Neutrophil (primary cell): Measurements from ENCODE around the gene NMB.

Source experiments
- H3K27ac ChIP-seq: fragments of 200-600 bp; sonication (generic); 2 replicates; pipeline ENCODE4 v1.5.1; 2016; ENCODE audit warnings: mild to moderate bottlenecking, moderate library complexity
- H3K27me3 ChIP-seq: fragments of 200-600 bp; sonication (generic); 2 replicates; pipeline ENCODE4 v1.6.0; 2016; ENCODE audit warnings: mild to moderate bottlenecking
- H3K36me3 ChIP-seq: fragments of 200-600 bp; sonication (generic); 2 replicates; pipeline ENCODE4 v1.5.1; 2017
- H3K4me1 ChIP-seq, 2 experiments: fragments of 200-600 bp in 1 of 2; sonication (generic) in 1 of 2; 1 replicate in 1 of 2; 2 replicates in 1 of 2; pipeline versions ENCODE4 v1.5.1 to v1.6.1; 2013 to 2016; ENCODE audit warnings: low read depth in 1 of 2, low read length in 1 of 2, mild to moderate bottlenecking in 1 of 2, moderate library complexity in 1 of 2; ENCODE audit not compliant: control insufficient read depth in 1 of 2, insufficient read depth in 1 of 2
- H3K4me3 ChIP-seq, 2 experiments: fragments of 200-600 bp in 1 of 2; sonication (generic) in 1 of 2; 1 replicate in 1 of 2; 2 replicates in 1 of 2; pipeline ENCODE4 v1.5.1; 2013 to 2016; ENCODE audit warnings: low read depth in 1 of 2, low read length in 1 of 2, mild to moderate bottlenecking in 1 of 2, moderate library complexity in 1 of 2
- H3K9me3 ChIP-seq: fragments of 200-600 bp; sonication (generic); 2 replicates; pipeline ENCODE4 v1.5.1; 2016
- TF ChIP-seq, protein P1 (sequence below): fragments of 200-600 bp; sonication (generic); IDR thresholded peaks from 2 replicates; pipeline ENCODE4 v1.5.1; 2016; ENCODE audit warnings: antibody characterized with exemption

Gene NMB

GRCh38 chr15:84661001-84661400 lies 3.0 kb upstream of the NMB start:
- peaks cover 13% of the 10 kb centered on the region in 2 experiments for H3K4me1 ChIP-seq
- H3K27me3 ChIP-seq, result peaks cover 14% of the 10 kb centered on the region
- TF ChIP-seq, protein P1, sequence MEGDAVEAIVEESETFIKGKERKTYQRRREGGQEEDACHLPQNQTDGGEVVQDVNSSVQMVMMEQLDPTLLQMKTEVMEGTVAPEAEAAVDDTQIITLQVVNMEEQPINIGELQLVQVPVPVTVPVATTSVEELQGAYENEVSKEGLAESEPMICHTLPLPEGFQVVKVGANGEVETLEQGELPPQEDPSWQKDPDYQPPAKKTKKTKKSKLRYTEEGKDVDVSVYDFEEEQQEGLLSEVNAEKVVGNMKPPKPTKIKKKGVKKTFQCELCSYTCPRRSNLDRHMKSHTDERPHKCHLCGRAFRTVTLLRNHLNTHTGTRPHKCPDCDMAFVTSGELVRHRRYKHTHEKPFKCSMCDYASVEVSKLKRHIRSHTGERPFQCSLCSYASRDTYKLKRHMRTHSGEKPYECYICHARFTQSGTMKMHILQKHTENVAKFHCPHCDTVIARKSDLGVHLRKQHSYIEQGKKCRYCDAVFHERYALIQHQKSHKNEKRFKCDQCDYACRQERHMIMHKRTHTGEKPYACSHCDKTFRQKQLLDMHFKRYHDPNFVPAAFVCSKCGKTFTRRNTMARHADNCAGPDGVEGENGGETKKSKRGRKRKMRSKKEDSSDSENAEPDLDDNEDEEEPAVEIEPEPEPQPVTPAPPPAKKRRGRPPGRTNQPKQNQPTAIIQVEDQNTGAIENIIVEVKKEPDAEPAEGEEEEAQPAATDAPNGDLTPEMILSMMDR, result no peak
- H3K4me3 ChIP-seq, result no peak overlapping the region
- H3K27ac ChIP-seq, result no peak overlapping the region
- H3K36me3 ChIP-seq, result peaks cover 34% of the 10 kb centered on the region
- no peaks in the 10 kb centered on the region for H3K9me3 ChIP-seq

DNA sequence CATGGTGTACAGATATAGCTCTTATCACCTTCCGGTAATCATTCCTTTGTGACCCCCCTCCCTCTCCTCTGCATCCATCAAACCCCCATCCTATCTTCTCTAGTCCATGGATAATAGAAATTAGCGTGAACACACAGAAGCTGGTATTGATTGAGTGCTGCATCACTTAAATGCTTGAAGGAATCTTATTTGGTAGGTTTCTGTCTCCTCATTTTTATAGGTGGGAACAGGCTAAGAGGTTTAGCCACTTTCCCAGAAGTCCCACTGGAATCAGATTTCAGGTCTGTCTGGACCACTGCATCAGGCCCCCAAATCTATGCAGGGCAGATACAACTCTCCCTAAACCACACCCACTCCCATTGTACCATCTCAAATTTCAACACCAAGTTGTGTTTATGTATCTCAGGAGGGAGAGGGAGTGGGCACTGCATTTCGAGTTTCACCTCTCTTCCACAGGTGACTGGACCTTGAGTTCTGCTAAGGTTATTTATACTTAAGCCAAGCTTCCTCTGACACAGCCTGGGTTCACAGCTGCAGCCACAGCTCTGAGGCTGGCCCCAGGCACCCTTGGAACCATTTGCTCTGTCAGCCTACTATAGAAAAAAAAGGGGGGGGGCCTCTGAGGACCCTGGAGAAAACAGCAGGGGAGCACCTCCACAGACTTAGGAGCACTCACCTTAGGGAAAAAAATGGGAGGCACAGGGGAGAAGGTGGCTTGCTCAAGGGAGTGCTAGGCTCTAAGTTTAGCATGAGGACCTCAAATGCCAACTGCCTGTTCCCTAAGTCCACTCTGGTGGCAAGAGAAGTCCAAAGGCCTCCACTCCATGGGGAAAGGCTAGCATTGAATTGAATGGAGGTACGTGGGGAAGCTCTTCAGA lies 2.1 kb upstream of the NMB start:
- H3K27me3 ChIP-seq, result peaks cover 14% of the 10 kb centered on the region
- H3K4me1 ChIP-seq, result peaks cover 14 to 15% of the 10 kb centered on the region in 2 experiments
- no peaks in the 10 kb centered on the region for H3K9me3 ChIP-seq

GRCh38 chr15:84658788-84659411 lies 901 bp upstream of the NMB start:
- Histone ChIP-seq H3K4me3 (peak overlapping the region; percentile 46 to 73), H3K27ac (no peak overlapping the region), H3K36me3 (peaks cover 16% of the 10 kb centered on the region), H3K27me3 (peaks cover 14% of the 10 kb centered on the region), H3K9me3 (no peaks in the 10 kb centered on the region), H3K4me1 (peaks cover 23 to 27% of the 10 kb centered on the region in 2 experiments)
- TF ChIP-seq, protein P1, result no peak

More for the DNA sequence above, 2.1 kb upstream of the NMB start:
- no peak overlapping the region for H3K4me3 ChIP-seq
- no peak overlapping the region for H3K27ac ChIP-seq
- peaks cover 25% of the 10 kb centered on the region for H3K36me3 ChIP-seq
- TF ChIP-seq, protein P1, result no peak

DNA sequence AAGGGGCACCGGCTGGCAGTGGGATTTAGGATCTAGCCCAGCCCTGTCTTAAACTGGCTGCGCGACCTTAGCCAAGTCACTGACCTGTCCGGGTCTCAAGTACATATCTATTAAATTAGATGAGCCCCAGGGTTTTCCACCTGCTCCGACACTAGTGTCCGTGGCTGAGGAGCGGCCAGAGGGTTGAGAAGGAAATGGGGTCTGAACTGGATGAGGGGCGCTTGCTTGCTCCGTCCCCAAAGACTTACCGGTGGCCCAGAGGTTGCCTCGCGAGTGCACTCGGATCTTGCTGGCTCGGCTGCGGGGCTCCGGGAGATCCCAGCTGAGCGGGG lies 285 bp downstream of the NMB start:
- Histone ChIP-seq H3K4me1 (peaks cover 31 to 36% of the 10 kb centered on the region in 2 experiments), H3K27me3 (peaks cover 14% of the 10 kb centered on the region), H3K27ac (peak overlapping the region; percentile 28), H3K4me3 (peak overlapping the region; percentile 46 to 73), H3K36me3 (peaks cover 16% of the 10 kb centered on the region), H3K9me3 (no peaks in the 10 kb centered on the region)
- TF ChIP-seq, protein P1, result no peak

DNA sequence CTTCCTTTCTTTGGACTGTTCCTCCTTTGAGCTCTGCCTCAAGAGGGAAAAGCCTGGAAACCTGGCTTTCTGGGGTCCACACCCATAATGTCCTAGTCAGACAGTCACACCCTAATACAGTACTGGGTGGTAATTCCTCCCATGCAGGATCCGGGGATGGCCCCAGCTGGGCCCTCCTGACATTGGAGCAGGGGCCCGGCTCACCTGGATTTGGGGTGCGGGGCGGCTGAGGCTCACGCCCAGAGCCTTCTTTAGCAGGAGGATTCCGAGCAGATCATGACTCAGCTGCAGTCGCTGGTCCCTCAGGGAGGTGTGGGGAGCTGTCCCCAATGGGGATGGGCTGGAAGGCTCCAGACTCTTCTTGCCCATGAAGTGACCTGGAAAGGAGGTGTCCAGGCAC lies 1.0 kb downstream of the NMB start:
- Histone ChIP-seq H3K36me3 (peaks cover 13% of the 10 kb centered on the region), H3K9me3 (no peaks in the 10 kb centered on the region), H3K4me3 (no peak overlapping the region), H3K27ac (no peak overlapping the region), H3K4me1 (peaks cover 31 to 36% of the 10 kb centered on the region in 2 experiments), H3K27me3 (peaks cover 14% of the 10 kb centered on the region)
- TF ChIP-seq, protein P1, result no peak
